Right atrium auricular region (tissue), 2 donors: ENCODE measurements around the gene NSUN7. TPM values are rescaled to one million over a fixed set of nuclear protein-coding genes. Genes with fewer than 3 reads are reported as not detected.
"Not testable (repeated sequence)": the region's sequence is repeated elsewhere in the genome, so short reads cannot be mapped to it uniquely, and the experiment has no call there.

Source experiments
- DNase-seq: peaks from one replicate; pipeline ENCODE4 v3.0.0-alpha.2; 2019; ENCODE audit warnings: low spot score
- H3K27ac ChIP-seq, 2 donors: fragments of 200-600 bp; sonication (generic); 1 replicate in 1 of 2; 2 replicates in 1 of 2; pipeline ENCODE4 v1.5.1; 2016 to 2019
- H3K27me3 ChIP-seq, 2 donors: fragments of 200-600 bp; sonication (generic); one replicate each; pipeline versions ENCODE4 v1.5.1 to v1.6.0; 2017 to 2019
- H3K36me3 ChIP-seq: fragments of 200-600 bp; sonication (generic); one replicate; pipeline ENCODE4 v1.5.1; 2016
- H3K4me1 ChIP-seq, 2 donors: fragments of 200-600 bp; sonication (generic); one replicate each; pipeline versions ENCODE4 v1.5.1 to v1.6.0; 2017 to 2019
- H3K4me3 ChIP-seq, 2 donors: fragments of 200-600 bp; sonication (generic); 1 replicate in 1 of 2; 2 replicates in 1 of 2; pipeline ENCODE4 v1.5.1; 2017 to 2019; ENCODE audit warnings: mild to moderate bottlenecking in 1 of 2, moderate library complexity in 1 of 2
- H3K9me3 ChIP-seq, 2 donors: fragments of 200-600 bp; sonication (generic); one replicate each; pipeline ENCODE4 v1.5.1; 2019
- CTCF ChIP-seq, 2 donors: fragments of 200-600 bp; sonication (generic); IDR thresholded peaks; one replicate each; pipeline ENCODE4 v1.5.1; 2019; ENCODE audit warnings: antibody characterized with exemption in 2 of 2
- total RNA-seq, 2 donors: library from RNA; depleted of rRNA; stranded (reverse); fragments of >200 nt; gene quantifications; one replicate each; pipeline ENCODE4 v1.1.0, GENCODE V29; 2016

Gene NSUN7
- total RNA-seq, 2 donors from 2014 or later: 1.9 to 9.8 TPM

- TF ChIP-seq CTCF (IDR thresholded peaks at IDR 0.05): no peak
- H3K36me3 ChIP-seq: peaks cover 30% of the 10 kb centered on the region
- no peak for DNase-seq
- H3K27me3 ChIP-seq: no peaks in the 10 kb centered on the region
- H3K4me1 ChIP-seq: no peaks in the 10 kb centered on the region
- no peak overlapping the region for H3K4me3 ChIP-seq
- no peaks in the 10 kb centered on the region for H3K9me3 ChIP-seq
- H3K27ac ChIP-seq: peak overlapping the region in 1 of 2 donors; percentile 11
These were observed 62.6 kb downstream of the NSUN7 start for GRCh38 chr4:40812386-40812785.

GRCh38 chr4:40812856-40813255, 63.1 kb downstream of the NSUN7 start:
- H3K4me3 ChIP-seq: no peak overlapping the region
- H3K4me1 ChIP-seq: no peaks in the 10 kb centered on the region
- TF ChIP-seq CTCF (IDR thresholded peaks at IDR 0.05): no peak
- no peaks in the 10 kb centered on the region for H3K9me3 ChIP-seq
- no peaks in the 10 kb centered on the region for H3K27me3 ChIP-seq
- no peak for DNase-seq
- peak overlapping the region in 1 of 2 donors; percentile 10 for H3K27ac ChIP-seq
- peaks cover 35% of the 10 kb centered on the region for H3K36me3 ChIP-seq

GRCh38 chr4:40817157-40817556, 67.4 kb downstream of the NSUN7 start:
- H3K27ac ChIP-seq, H3K27me3 ChIP-seq, H3K4me3 ChIP-seq, H3K9me3 ChIP-seq, DNase-seq, H3K4me1 ChIP-seq: not testable (repeated sequence)
- H3K36me3 ChIP-seq: peaks cover 60% of the 10 kb centered on the region

- no peak overlapping the region for H3K27ac ChIP-seq
- no peaks in the 10 kb centered on the region for H3K9me3 ChIP-seq
- DNase-seq: peak; percentile 53
- no peaks in the 10 kb centered on the region for H3K4me1 ChIP-seq
- no peak for TF ChIP-seq CTCF (IDR thresholded peaks at IDR 0.05)
- H3K27me3 ChIP-seq: no peaks in the 10 kb centered on the region
- peaks cover 67% of the 10 kb centered on the region for H3K36me3 ChIP-seq
- no peak overlapping the region for H3K4me3 ChIP-seq
These were observed 70.3 kb downstream of the NSUN7 start for GRCh38 chr4:40820101-40820500.

GRCh38 chr4:40822420-40823166, 72.8 kb downstream of the NSUN7 start:
- peak; percentile 38 for DNase-seq
- no peaks in the 10 kb centered on the region for H3K9me3 ChIP-seq

More at GRCh38 chr4:40822420-40823166, 72.8 kb downstream of the NSUN7 start:
- H3K4me3 ChIP-seq: no peak overlapping the region
- no peaks in the 10 kb centered on the region for H3K4me1 ChIP-seq
- peaks cover 70% of the 10 kb centered on the region for H3K36me3 ChIP-seq
- H3K27me3 ChIP-seq: no peaks in the 10 kb centered on the region
- no peak overlapping the region for H3K27ac ChIP-seq
- TF ChIP-seq CTCF (IDR thresholded peaks at IDR 0.05): no peak
